Measurements from ENCODE around the gene COBL.

COBL gene

GRCh38 chr7:51138123-51139085 is 178.2 kb downstream of the COBL start:
- peak; percentile 13 for DNase-seq

- peak; percentile 21 for DNase-seq
These were observed 181.0 kb downstream of the COBL start for GRCh38 chr7:51135576-51135975.

- no peak for DNase-seq
These were observed 182.6 kb downstream of the COBL start for GRCh38 chr7:51134013-51134441.

GRCh38 chr7:51132661-51133060 is 183.9 kb downstream of the COBL start:
- no peak for DNase-seq

GRCh38 chr7:51129527-51130472 is 186.8 kb downstream of the COBL start:
- peak; percentile 28 for DNase-seq

GRCh38 chr7:51128545-51129435 is 187.8 kb downstream of the COBL start:
- peak; percentile 24 for DNase-seq

GRCh38 chr7:51127618-51127904 is 189.0 kb downstream of the COBL start:
- peak; percentile 7 for DNase-seq

- DNase-seq, result peak; percentile 26
These were observed 189.6 kb downstream of the COBL start for GRCh38 chr7:51126813-51127617.

- DNase-seq, result peak; percentile 19
These were observed 190.3 kb downstream of the COBL start for GRCh38 chr7:51126324-51126723.

GRCh38 chr7:51124321-51124720 is 192.3 kb downstream of the COBL start:
- DNase-seq, result no peak

GRCh38 chr7:51123322-51124019 is 193.1 kb downstream of the COBL start:
- DNase-seq, result peak; percentile 72

- no peak for DNase-seq
These were observed 194.6 kb downstream of the COBL start for GRCh38 chr7:51121931-51122425.

GRCh38 chr7:51121036-51121790 is 195.4 kb downstream of the COBL start:
- no peak for DNase-seq

GRCh38 chr7:51118628-51119027 is 198.0 kb downstream of the COBL start:
- DNase-seq, result no peak

GRCh38 chr7:51114501-51114900 is 202.1 kb downstream of the COBL start:
- no peak for DNase-seq

- DNase-seq, result no peak
These were observed 202.6 kb downstream of the COBL start for GRCh38 chr7:51113962-51114361.

- DNase-seq, result no peak
These were observed 203.0 kb downstream of the COBL start for GRCh38 chr7:51113560-51113959.

- DNase-seq, result no peak
These were observed 205.2 kb downstream of the COBL start for GRCh38 chr7:51111241-51111940.

GRCh38 chr7:51108134-51108533 is 208.5 kb downstream of the COBL start:
- DNase-seq, result no peak

Data from activated CD8-positive, alpha-beta memory T cell treated with anti-CD3 and anti-CD28 coated beads for 24 hours (primary cell).